ENCODE data around the gene NSUN2.

The NSUN2 gene

DNA sequence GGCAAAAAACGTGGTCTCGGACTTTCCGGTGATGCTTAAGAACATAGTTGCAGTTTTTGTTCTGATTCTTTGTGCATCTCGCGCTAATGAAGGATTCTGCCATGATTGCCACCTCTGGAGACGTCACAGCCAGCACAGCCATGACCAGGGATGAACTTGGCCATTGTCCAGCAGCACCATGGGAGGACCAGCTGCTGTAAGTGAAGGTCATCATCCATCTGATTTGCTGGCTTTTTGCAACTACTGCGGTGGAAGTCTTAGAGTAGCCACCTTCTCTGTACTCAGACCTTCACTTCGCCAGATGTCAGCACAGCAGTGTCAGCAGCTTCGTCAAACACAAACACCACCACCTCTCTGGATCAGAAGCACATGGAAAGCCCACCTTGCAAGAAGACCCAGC is 45.7 kb downstream of the NSUN2 start:
- no peaks in the 10 kb centered on the region for H4K20me1 ChIP-seq (ENCODE audit: insufficient read depth, low read length)
- H3K4me2 ChIP-seq (ENCODE audit: low read length), result no peak overlapping the region
- H3K36me3 ChIP-seq (replicated peaks; ENCODE audit: low read depth, low read length), result no peaks in the 10 kb centered on the region
- H3K9me3 ChIP-seq (ENCODE audit: insufficient read depth, low read length), result no peaks in the 10 kb centered on the region
- TF ChIP-seq EZH2phosphoT487 (IDR thresholded peaks at IDR 0.05; ENCODE audit: low read depth), result no peak
- TF ChIP-seq CTCF (IDR thresholded peaks at IDR 0.05; ENCODE audit: low read depth, low read length), result no peak
- no peak overlapping the region for H3K27ac ChIP-seq (ENCODE audit: low read length)
- no peak overlapping the region for H3K4me3 ChIP-seq (ENCODE audit: low read length)
- H3K27me3 ChIP-seq (ENCODE audit: low read depth, low read length), result no peaks in the 10 kb centered on the region
- H3K79me2 ChIP-seq (ENCODE audit: low read length), result no peaks in the 10 kb centered on the region
- no peaks in the 10 kb centered on the region for H3K4me1 ChIP-seq (ENCODE audit: low read length)
- no peak overlapping the region for H3K9ac ChIP-seq (ENCODE audit: low read length)
- no peak overlapping the region for H2AFZ ChIP-seq (ENCODE audit: low read depth, low read length)

- Histone ChIP-seq H3K4me3 (ENCODE audit: low read length) (no peak overlapping the region), H3K27ac (ENCODE audit: low read length) (no peak overlapping the region), H3K9me3 (ENCODE audit: insufficient read depth, low read length) (no peaks in the 10 kb centered on the region), H3K4me1 (ENCODE audit: low read length) (no peaks in the 10 kb centered on the region), H3K36me3 (replicated peaks; ENCODE audit: low read depth, low read length) (no peaks in the 10 kb centered on the region), H4K20me1 (ENCODE audit: insufficient read depth, low read length) (no peaks in the 10 kb centered on the region), H3K9ac (ENCODE audit: low read length) (no peak overlapping the region), H2AFZ (ENCODE audit: low read depth, low read length) (no peak overlapping the region), H3K79me2 (ENCODE audit: low read length) (no peaks in the 10 kb centered on the region), H3K27me3 (ENCODE audit: low read depth, low read length) (no peaks in the 10 kb centered on the region), H3K4me2 (ENCODE audit: low read length) (no peak overlapping the region)
- TF ChIP-seq EZH2phosphoT487 (IDR thresholded peaks at IDR 0.05; ENCODE audit: low read depth), result no peak
- no peak for TF ChIP-seq CTCF (IDR thresholded peaks at IDR 0.05; ENCODE audit: low read depth, low read length)
These were observed 46.2 kb downstream of the NSUN2 start for GRCh38 chr5:6586647-6587042.

DNA sequence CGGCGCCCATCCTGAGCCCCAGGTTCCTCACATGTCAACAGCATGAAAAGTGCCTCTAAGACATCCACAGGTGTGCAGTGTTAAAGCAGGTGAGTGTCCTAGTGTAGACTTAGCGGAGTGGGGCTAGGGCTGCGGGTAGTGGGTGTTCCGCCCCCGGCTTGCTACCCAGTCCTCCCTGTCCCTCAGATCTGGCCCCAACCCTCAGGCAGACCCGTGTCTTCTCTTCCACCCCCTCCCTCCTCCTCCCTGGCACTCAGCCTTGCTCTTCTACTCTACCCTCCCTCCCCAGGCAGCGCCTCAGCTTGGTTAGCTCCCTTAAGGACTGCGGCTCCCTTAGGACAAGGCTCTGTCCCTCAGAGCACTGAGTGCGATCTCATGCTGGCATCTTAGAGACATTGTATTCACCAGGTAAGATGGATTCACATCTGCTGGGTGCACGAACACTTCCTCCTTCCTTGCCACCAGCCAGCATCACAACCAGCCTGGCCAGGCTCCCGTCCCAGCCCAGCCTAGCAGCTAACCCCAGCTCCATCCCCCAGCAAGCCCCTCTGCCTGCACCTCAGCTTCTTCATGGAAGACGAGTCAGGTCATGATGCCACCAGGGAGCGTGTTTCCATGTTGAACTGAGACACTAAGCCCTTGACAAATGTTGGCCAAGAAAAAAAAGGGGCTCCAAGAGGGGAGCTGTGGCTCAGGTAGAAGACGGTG is 46.8 kb downstream of the NSUN2 start:
- H3K9me3 ChIP-seq (ENCODE audit: insufficient read depth, low read length), result no peaks in the 10 kb centered on the region
- no peaks in the 10 kb centered on the region for H3K36me3 ChIP-seq (replicated peaks; ENCODE audit: low read depth, low read length)
- H3K27ac ChIP-seq (ENCODE audit: low read length), result no peak overlapping the region
- no peak overlapping the region for H3K4me3 ChIP-seq (ENCODE audit: low read length)
- no peak overlapping the region for H2AFZ ChIP-seq (ENCODE audit: low read depth, low read length)
- H3K79me2 ChIP-seq (ENCODE audit: low read length), result no peaks in the 10 kb centered on the region
- H4K20me1 ChIP-seq (ENCODE audit: insufficient read depth, low read length), result no peaks in the 10 kb centered on the region
- no peak overlapping the region for H3K9ac ChIP-seq (ENCODE audit: low read length)
- no peak overlapping the region for H3K4me2 ChIP-seq (ENCODE audit: low read length)
- TF ChIP-seq CTCF (IDR thresholded peaks at IDR 0.05; ENCODE audit: low read depth, low read length) (no peak), EZH2phosphoT487 (IDR thresholded peaks at IDR 0.05; ENCODE audit: low read depth) (no peak)
- no peaks in the 10 kb centered on the region for H3K27me3 ChIP-seq (ENCODE audit: low read depth, low read length)
- H3K4me1 ChIP-seq (ENCODE audit: low read length), result no peaks in the 10 kb centered on the region

- Histone ChIP-seq H3K4me2 (ENCODE audit: low read length) (no peak overlapping the region), H3K79me2 (ENCODE audit: low read length) (no peaks in the 10 kb centered on the region), H3K4me1 (ENCODE audit: low read length) (no peaks in the 10 kb centered on the region), H3K27ac (ENCODE audit: low read length) (no peak overlapping the region), H2AFZ (ENCODE audit: low read depth, low read length) (no peak overlapping the region), H3K36me3 (replicated peaks; ENCODE audit: low read depth, low read length) (no peaks in the 10 kb centered on the region), H4K20me1 (ENCODE audit: insufficient read depth, low read length) (no peaks in the 10 kb centered on the region), H3K4me3 (ENCODE audit: low read length) (no peak overlapping the region), H3K9ac (ENCODE audit: low read length) (no peak overlapping the region), H3K27me3 (ENCODE audit: low read depth, low read length) (no peaks in the 10 kb centered on the region), H3K9me3 (ENCODE audit: insufficient read depth, low read length) (no peaks in the 10 kb centered on the region)
- TF ChIP-seq CTCF (IDR thresholded peaks at IDR 0.05; ENCODE audit: low read depth, low read length) (no peak), EZH2phosphoT487 (IDR thresholded peaks at IDR 0.05; ENCODE audit: low read depth) (no peak)
These were observed 47.7 kb downstream of the NSUN2 start for GRCh38 chr5:6585168-6585567.

Data from OCI-LY3 (cell line).